Measurements from ENCODE around the gene NUDT8.

DNA sequence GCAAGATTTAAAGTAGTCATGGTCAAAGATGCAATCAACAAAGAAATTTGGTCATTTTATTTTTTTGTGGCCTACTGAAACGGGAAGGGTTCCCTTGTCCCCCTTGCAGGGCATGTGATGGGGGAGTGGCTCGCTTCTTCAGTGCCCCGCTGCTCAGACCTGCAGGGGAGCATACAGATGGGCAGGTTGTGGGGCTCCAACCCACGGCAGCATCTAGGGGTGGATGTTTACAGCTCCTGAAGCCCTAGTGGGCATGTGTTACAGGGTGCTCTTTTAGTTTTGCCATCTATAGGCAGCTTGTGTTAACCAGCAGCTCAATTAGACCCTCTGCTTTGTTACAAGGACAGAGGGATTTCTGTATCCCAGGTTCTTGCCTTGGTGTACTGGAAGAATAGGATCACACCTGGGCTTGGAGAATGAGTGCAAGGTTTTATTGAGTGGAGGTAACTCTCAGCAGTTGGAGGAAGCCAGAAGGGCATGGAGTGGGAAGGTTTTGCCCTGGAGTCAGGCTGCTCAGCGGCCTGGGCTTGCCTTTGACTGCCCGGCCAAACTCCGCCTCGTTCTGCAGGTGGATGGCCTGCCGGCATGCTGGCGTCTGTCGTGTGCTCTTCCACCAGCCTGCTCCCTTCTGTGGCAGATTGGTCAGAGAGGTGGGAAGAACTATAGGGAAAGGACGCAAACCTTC, 36.7 kb downstream of the NUDT8 start:
- TF ChIP-seq, protein P1, sequence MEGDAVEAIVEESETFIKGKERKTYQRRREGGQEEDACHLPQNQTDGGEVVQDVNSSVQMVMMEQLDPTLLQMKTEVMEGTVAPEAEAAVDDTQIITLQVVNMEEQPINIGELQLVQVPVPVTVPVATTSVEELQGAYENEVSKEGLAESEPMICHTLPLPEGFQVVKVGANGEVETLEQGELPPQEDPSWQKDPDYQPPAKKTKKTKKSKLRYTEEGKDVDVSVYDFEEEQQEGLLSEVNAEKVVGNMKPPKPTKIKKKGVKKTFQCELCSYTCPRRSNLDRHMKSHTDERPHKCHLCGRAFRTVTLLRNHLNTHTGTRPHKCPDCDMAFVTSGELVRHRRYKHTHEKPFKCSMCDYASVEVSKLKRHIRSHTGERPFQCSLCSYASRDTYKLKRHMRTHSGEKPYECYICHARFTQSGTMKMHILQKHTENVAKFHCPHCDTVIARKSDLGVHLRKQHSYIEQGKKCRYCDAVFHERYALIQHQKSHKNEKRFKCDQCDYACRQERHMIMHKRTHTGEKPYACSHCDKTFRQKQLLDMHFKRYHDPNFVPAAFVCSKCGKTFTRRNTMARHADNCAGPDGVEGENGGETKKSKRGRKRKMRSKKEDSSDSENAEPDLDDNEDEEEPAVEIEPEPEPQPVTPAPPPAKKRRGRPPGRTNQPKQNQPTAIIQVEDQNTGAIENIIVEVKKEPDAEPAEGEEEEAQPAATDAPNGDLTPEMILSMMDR (IDR thresholded peaks at IDR 0.05), result no peak
- TF ChIP-seq EP300 (IDR thresholded peaks at IDR 0.05), result no peak
- no peak for TF ChIP-seq POLR2A (IDR thresholded peaks at IDR 0.05)
